Measurements from ENCODE around the gene ZNF33A. TPM values are rescaled to one million over a fixed set of nuclear protein-coding genes. Genes with fewer than 3 reads are reported as not detected.
"Not testable (repeated sequence)": the region's sequence is repeated elsewhere in the genome, so short reads cannot be mapped to it uniquely, and the experiment has no call there.

ZNF33A gene
- total and polyA plus RNA-seq, 8 donors: 7.6 to 72.9 (median 21.0) TPM

DNA sequence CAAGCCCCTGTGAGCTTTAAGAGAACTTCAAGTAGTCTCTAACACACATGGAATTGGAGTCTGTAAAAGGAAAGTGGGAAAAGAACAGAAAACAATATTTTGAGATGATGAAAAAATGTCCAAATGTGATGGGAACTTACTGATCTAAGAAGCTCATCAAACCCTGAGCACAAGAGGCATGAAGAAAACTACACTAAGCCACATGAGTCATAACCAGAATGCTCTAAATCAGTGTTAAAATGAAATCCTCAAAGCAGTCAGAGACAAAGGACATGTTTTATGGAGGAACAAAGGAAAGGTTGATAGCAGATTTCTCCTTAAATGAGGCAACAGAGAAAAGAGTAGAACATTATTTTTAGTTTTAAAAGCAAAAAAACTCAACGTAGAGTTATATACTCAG, 37.2 kb downstream of the ZNF33A start:
- Histone ChIP-seq H3K27ac (no peak overlapping the region), H3K36me3 (peaks cover 12 to 94% (median 72%) of the 10 kb centered on the region in 4 donors), H3K4me3 (no peak overlapping the region), H3K27me3 (no peaks in the 10 kb centered on the region), H3K9me3 (peaks cover 0 to 31% (median 3%) of the 10 kb centered on the region in 4 donors), H3K4me1 (no peaks in the 10 kb centered on the region)
- WGBS, 5 donors: 86 to 100% (median 92%) methylated on average over 1 of the region's 1 CpG
- TF ChIP-seq EP300 (IDR thresholded peaks at IDR 0.05) (no peak), POLR2A (IDR thresholded peaks at IDR 0.05) (no peak), POLR2AphosphoS5 (IDR thresholded peaks at IDR 0.05) (no peak)
- TF ChIP-seq, protein P1, sequence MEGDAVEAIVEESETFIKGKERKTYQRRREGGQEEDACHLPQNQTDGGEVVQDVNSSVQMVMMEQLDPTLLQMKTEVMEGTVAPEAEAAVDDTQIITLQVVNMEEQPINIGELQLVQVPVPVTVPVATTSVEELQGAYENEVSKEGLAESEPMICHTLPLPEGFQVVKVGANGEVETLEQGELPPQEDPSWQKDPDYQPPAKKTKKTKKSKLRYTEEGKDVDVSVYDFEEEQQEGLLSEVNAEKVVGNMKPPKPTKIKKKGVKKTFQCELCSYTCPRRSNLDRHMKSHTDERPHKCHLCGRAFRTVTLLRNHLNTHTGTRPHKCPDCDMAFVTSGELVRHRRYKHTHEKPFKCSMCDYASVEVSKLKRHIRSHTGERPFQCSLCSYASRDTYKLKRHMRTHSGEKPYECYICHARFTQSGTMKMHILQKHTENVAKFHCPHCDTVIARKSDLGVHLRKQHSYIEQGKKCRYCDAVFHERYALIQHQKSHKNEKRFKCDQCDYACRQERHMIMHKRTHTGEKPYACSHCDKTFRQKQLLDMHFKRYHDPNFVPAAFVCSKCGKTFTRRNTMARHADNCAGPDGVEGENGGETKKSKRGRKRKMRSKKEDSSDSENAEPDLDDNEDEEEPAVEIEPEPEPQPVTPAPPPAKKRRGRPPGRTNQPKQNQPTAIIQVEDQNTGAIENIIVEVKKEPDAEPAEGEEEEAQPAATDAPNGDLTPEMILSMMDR (IDR thresholded peaks at IDR 0.05): no peak
- intact Hi-C loops (cut with DNase I; ENCODE audit: low total_unique reads): no loop called here
- DNase-seq: no peak

- no peak for TF ChIP-seq POLR2A (IDR thresholded peaks at IDR 0.05)
- no peak for TF ChIP-seq EP300 (IDR thresholded peaks at IDR 0.05)
- TF ChIP-seq, protein P1 (IDR thresholded peaks at IDR 0.05): no peak
- no peak for TF ChIP-seq POLR2AphosphoS5 (IDR thresholded peaks at IDR 0.05)
- Histone ChIP-seq H3K4me1 (no peaks in the 10 kb centered on the region), H3K4me3 (no peak overlapping the region), H3K27me3 (no peaks in the 10 kb centered on the region), H3K9me3 (peaks cover 21 to 56% (median 27%) of the 10 kb centered on the region in 4 donors), H3K36me3 (peaks cover 24 to 94% (median 72%) of the 10 kb centered on the region in 4 donors), H3K27ac (no peak overlapping the region)
- WGBS, 5 donors: 92 to 100% (median 98%) methylated on average over 1 of the region's 1 CpG
- intact Hi-C loops (cut with DNase I; ENCODE audit: low total_unique reads): no loop called here
- no peak for DNase-seq
Measured at GRCh38 chr10:38050212-38050611, 39.7 kb downstream of the ZNF33A start.

DNA sequence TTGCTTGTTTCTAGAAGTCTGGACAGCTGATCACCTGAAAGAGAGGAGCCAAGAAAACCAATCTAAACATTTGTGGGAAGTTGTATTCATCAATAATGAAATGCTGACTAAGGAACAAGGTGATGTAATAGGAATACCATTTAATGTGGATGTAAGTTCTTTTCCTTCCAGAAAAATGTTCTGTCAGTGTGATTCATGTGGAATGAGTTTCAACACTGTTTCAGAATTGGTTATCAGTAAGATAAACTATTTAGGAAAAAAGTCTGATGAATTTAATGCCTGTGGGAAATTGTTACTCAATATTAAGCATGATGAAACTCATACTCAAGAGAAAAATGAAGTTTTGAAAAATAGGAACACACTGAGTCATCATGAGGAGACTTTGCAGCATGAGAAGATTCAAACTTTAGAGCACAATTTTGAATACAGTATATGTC, 43.9 kb downstream of the ZNF33A start:
- TF ChIP-seq, protein P1 (IDR thresholded peaks at IDR 0.05): no peak
- TF ChIP-seq POLR2AphosphoS5 (IDR thresholded peaks at IDR 0.05) (no peak), EP300 (IDR thresholded peaks at IDR 0.05) (no peak), POLR2A (IDR thresholded peaks at IDR 0.05) (no peak)
- H3K27ac ChIP-seq: no peak overlapping the region
- H3K36me3 ChIP-seq: peaks cover 45 to 95% (median 87%) of the 10 kb centered on the region in 4 donors
- H3K27me3 ChIP-seq: no peaks in the 10 kb centered on the region
- no peaks in the 10 kb centered on the region for H3K4me1 ChIP-seq
- peaks cover 40 to 86% (median 61%) of the 10 kb centered on the region in 4 donors for H3K9me3 ChIP-seq
- H3K4me3 ChIP-seq: no peak overlapping the region
- DNase-seq: no peak
- intact Hi-C loops (cut with DNase I; ENCODE audit: low total_unique reads): no loop called here

GRCh38 chr10:38055274-38055894, 44.9 kb downstream of the ZNF33A start:
- intact Hi-C loops (cut with DNase I; ENCODE audit: low total_unique reads); H3K27me3 ChIP-seq; H3K4me3 ChIP-seq; H3K4me1 ChIP-seq; H3K27ac ChIP-seq; DNase-seq: not testable (repeated sequence)
- H3K9me3 ChIP-seq: peaks cover 40 to 92% (median 64%) of the 10 kb centered on the region in 4 donors
- H3K36me3 ChIP-seq: peaks cover 50 to 97% (median 87%) of the 10 kb centered on the region in 4 donors
- whole genome bisulfite sequencing, 5 donors: 95 to 99% (median 97%) methylated on average over 5 of the region's 5 CpGs

DNA sequence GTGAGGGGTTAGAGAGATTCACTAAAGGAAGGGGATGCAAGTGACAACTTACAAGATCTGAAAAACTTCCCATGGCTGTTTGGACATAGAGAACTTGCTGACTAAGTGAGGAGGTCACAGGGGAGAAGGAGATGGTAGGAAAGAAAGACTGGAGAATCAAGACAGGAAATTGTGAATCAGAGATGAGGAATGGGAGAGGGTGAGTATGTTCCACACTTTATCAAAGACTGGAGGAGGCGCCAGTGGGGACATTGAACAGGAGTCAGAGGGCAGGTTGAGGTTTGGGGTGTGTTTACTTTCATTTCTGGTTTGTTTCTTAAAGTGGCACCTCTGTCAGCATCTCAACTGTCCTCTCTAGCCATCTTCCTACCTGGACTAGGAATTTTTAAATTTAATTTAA, 59.2 kb downstream of the ZNF33A start:
- H3K27ac ChIP-seq; DNase-seq; intact Hi-C loops (cut with DNase I; ENCODE audit: low total_unique reads); H3K4me1 ChIP-seq; H3K36me3 ChIP-seq; H3K4me3 ChIP-seq; H3K27me3 ChIP-seq: not testable (repeated sequence)
- peaks cover 0 to 21% (median 13%) of the 10 kb centered on the region in 4 donors for H3K9me3 ChIP-seq
- WGBS, 5 donors: 33 to 71% (median 42%) methylated on average over 1 of the region's 1 CpG

All from stomach (tissue), 9 donors.